CD4-positive, alpha-beta T cell (primary cell): Measurements from ENCODE around the gene MAPRE2. TPM values are rescaled to one million over a fixed set of nuclear protein-coding genes. Genes with fewer than 3 reads are reported as not detected.
A peak's percentile ranks its signal among the peaks of the same experiment; 100 is the strongest.

Source experiments
- ATAC-seq: fragments of 200-7000 bp; cut with Tn5 transposase; one replicate; pipeline ENCODE4 v1.10.0; 2022; ENCODE audit warnings: mild to moderate bottlenecking; ENCODE audit not compliant: poor library complexity
- CTCF ChIA-PET: fragments of 350-600 bp; sonication (Branson Sonifier 250); formaldehyde crosslinking; loops from one replicate; lab custom pipeline; 2021; ENCODE audit warnings: antibody characterized with exemption, inconsistent platforms; lab: Charles Lee
- POLR2A ChIA-PET: fragments of 350-600 bp; sonication (Branson Sonifier 250); formaldehyde crosslinking; loops from one replicate; lab custom pipeline; 2021; ENCODE audit warnings: antibody characterized with exemption, inconsistent platforms; lab: Charles Lee
- DNase-seq, 14 experiments: peaks; one replicate each; pipeline ENCODE4 v3.0.0-alpha.2; 2013 to 2020; ENCODE audit warnings: mixed read lengths in 2 of 14
- H3K27ac ChIP-seq, 2 donors: one replicate each; pipeline versions ENCODE4 v1.5.1 to v1.7.0; 2013; ENCODE audit warnings: low read length in 2 of 2, low read depth in 1 of 2, mild to moderate bottlenecking in 1 of 2
- H3K27me3 ChIP-seq, 2 experiments: 1 replicate in 1 of 2; 2 replicates in 1 of 2; pipeline versions ENCODE4 v1.6.1 to v1.7.0; 2013; ENCODE audit warnings: low read length in 2 of 2, control low read depth in 1 of 2, mild to moderate bottlenecking in 1 of 2, moderate library complexity in 1 of 2; ENCODE audit not compliant: insufficient read depth in 2 of 2, control insufficient read depth in 1 of 2
- H3K36me3 ChIP-seq: one replicate; pipeline ENCODE4 v1.6.1; 2013; ENCODE audit warnings: low read length, control low read depth; ENCODE audit not compliant: insufficient read depth
- H3K4me1 ChIP-seq: one replicate; pipeline ENCODE4 v1.6.1; 2013; ENCODE audit warnings: low read length, control low read depth; ENCODE audit not compliant: insufficient read depth
- H3K4me3 ChIP-seq: one replicate; pipeline ENCODE4 v1.5.1; 2013; ENCODE audit warnings: mild to moderate bottlenecking, low read length, moderate library complexity
- H3K9me3 ChIP-seq, 2 experiments: 1 replicate in 1 of 2; 2 replicates in 1 of 2; pipeline versions ENCODE4 v1.6.1 to v1.7.0; 2013; ENCODE audit warnings: low read length in 2 of 2, mild to moderate bottlenecking in 2 of 2, control low read depth in 1 of 2, moderate library complexity in 1 of 2; ENCODE audit not compliant: control insufficient read depth in 1 of 2, insufficient read depth in 1 of 2
- H3K27ac Mint-ChIP-seq: one replicate; pipeline ENCODE4 v1.8.0; 2020; ENCODE audit warnings: mixed read lengths
- H3K27me3 Mint-ChIP-seq: one replicate; pipeline ENCODE4 v1.8.0; 2021; ENCODE audit warnings: mixed read lengths
- H3K36me3 Mint-ChIP-seq: one replicate; pipeline ENCODE4 v1.8.0; 2021; ENCODE audit warnings: low read depth, mixed read lengths
- H3K4me1 Mint-ChIP-seq: one replicate; pipeline ENCODE4 v1.8.0; 2021; ENCODE audit warnings: low read depth, mixed read lengths
- H3K4me3 Mint-ChIP-seq: one replicate; pipeline ENCODE4 v1.8.0; 2020; ENCODE audit warnings: mild to moderate bottlenecking, mixed read lengths
- H3K9me3 Mint-ChIP-seq: one replicate; pipeline ENCODE4 v1.8.0; 2020; ENCODE audit warnings: mixed read lengths
- intact Hi-C, 2 experiments: fragments of 100-400 bp; cut with DNase I in 1 of 2; cut with micrococcal nuclease in 1 of 2; formaldehyde crosslinking; loops; one replicate each; pipeline versions ENCODE4 v1.15.1 to v1.9.0; 2023 to 2025; cut with DNase I, micrococcal nuclease
- total RNA-seq, 174 experiments: library from RNA in 2 of 174; stranded (reverse) in 2 of 174; gene quantifications; one replicate each; pipeline ENCODE4 v1.2.3 and lab custom pipeline; 2021 to 2026
- TF ChIP-seq, protein P1 (sequence below): fragments of 200-600 bp; IDR thresholded peaks from one replicate; pipeline ENCODE4 v1.8.0; 2022; ENCODE audit warnings: antibody characterized with exemption, mild to moderate bottlenecking

MAPRE2 gene
- total RNA-seq, 2 experiments from 2014 or later: 108 to 112 TPM

DNA sequence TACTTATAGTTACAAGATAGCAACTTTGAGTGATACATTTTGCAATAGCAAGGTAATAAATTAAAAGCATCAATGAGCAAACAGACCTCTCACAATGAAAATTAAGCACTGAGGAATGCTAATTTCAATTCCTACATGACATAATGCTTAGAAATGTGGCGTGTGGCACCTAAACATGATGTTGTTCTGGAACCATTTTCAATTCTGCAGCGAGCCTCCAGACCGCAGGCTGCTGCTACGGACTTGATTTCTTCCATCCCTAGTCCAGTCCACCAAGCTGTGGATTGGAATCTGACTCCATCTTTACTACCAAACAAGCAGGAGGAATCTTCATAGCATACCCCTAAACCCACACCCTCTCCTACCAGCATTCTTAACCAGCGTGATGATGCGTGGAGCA is 140.9 kb downstream of the MAPRE2 start:
- ATAC-seq: no peak

DNA sequence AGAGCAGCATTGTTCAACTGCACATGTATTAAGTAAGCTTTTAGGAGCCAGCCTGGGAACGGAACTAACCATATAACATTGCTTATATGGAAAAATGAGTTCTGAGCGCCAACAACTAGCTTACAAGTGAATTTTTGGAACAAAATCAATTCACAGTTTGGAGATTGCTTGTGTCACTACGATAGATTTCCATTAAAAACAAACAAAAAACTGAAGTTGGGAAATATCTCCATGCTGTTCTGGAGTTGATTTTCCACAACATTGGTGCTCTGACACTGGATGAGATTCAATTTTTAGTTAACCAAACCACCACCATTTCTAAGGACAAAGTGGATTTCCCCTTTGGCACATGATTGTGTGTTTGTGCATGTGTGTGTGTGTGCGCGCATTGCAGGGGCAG is 142.7 kb downstream of the MAPRE2 start:
- no peak for ATAC-seq
- H3K36me3 ChIP-seq: no peaks in the 10 kb centered on the region
- H3K9me3 Mint-ChIP-seq: no peaks in the 10 kb centered on the region

More for the DNA sequence above, 140.9 kb downstream of the MAPRE2 start:
- ChIA-PET POLR2A (no interaction called here), CTCF (no interaction called here)
- TF ChIP-seq, protein P1, sequence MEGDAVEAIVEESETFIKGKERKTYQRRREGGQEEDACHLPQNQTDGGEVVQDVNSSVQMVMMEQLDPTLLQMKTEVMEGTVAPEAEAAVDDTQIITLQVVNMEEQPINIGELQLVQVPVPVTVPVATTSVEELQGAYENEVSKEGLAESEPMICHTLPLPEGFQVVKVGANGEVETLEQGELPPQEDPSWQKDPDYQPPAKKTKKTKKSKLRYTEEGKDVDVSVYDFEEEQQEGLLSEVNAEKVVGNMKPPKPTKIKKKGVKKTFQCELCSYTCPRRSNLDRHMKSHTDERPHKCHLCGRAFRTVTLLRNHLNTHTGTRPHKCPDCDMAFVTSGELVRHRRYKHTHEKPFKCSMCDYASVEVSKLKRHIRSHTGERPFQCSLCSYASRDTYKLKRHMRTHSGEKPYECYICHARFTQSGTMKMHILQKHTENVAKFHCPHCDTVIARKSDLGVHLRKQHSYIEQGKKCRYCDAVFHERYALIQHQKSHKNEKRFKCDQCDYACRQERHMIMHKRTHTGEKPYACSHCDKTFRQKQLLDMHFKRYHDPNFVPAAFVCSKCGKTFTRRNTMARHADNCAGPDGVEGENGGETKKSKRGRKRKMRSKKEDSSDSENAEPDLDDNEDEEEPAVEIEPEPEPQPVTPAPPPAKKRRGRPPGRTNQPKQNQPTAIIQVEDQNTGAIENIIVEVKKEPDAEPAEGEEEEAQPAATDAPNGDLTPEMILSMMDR: no peak
- no peaks in the 10 kb centered on the region for H3K9me3 Mint-ChIP-seq
- H3K27me3 Mint-ChIP-seq: no peaks in the 10 kb centered on the region
- no peaks in the 10 kb centered on the region for H3K9me3 ChIP-seq
- DNase-seq: no peak
- no peaks in the 10 kb centered on the region for H3K36me3 Mint-ChIP-seq
- no peak overlapping the region for H3K4me3 Mint-ChIP-seq
- no peak overlapping the region for H3K4me3 ChIP-seq
- no peaks in the 10 kb centered on the region for H3K27me3 ChIP-seq
- H3K27ac Mint-ChIP-seq: no peak overlapping the region
- H3K4me1 ChIP-seq: no peaks in the 10 kb centered on the region
- no peaks in the 10 kb centered on the region for H3K36me3 ChIP-seq
- no peaks in the 10 kb centered on the region for H3K4me1 Mint-ChIP-seq
- no peak overlapping the region for H3K27ac ChIP-seq
- intact Hi-C loops: no loop called here

DNA sequence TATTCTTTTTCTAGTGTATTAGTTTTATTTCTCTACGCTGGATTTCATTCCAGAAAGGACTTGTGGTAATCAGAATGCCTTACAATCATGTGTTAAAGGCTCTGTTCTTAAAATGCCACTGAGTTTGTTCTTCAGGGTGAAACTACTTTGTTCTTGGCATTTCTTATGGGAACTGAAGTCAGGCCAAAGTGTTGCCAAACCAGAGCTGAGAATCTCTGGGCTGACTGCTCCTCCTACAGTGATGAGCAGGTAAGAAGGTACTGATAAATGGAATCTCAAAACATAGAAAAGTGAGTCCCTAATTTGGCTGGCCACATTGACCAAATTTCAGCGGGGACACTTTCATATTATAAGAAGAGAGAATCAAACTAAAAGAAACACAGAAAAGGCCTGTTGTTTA is 144.6 kb downstream of the MAPRE2 start:
- no peaks in the 10 kb centered on the region for H3K4me1 ChIP-seq
- H3K27ac Mint-ChIP-seq: no peak overlapping the region
- H3K36me3 ChIP-seq: no peaks in the 10 kb centered on the region
- H3K4me1 Mint-ChIP-seq: no peaks in the 10 kb centered on the region
- H3K36me3 Mint-ChIP-seq: no peaks in the 10 kb centered on the region
- no peak overlapping the region for H3K4me3 Mint-ChIP-seq
- intact Hi-C loops: no loop called here
- H3K9me3 ChIP-seq: no peaks in the 10 kb centered on the region
- H3K27ac ChIP-seq: no peak overlapping the region
- H3K27me3 Mint-ChIP-seq: no peaks in the 10 kb centered on the region
- H3K27me3 ChIP-seq: no peaks in the 10 kb centered on the region
- TF ChIP-seq, protein P1: no peak
- ATAC-seq (no peak), DNase-seq (peak in 1 of 14 experiments; percentile 7)
- H3K4me3 ChIP-seq: no peak overlapping the region
- H3K9me3 Mint-ChIP-seq: no peaks in the 10 kb centered on the region
- ChIA-PET CTCF (no interaction called here), POLR2A (no interaction called here)

More for the DNA sequence above, 142.7 kb downstream of the MAPRE2 start:
- no peak overlapping the region for H3K27ac Mint-ChIP-seq
- H3K4me1 ChIP-seq: no peaks in the 10 kb centered on the region
- H3K4me1 Mint-ChIP-seq: no peaks in the 10 kb centered on the region
- H3K27ac ChIP-seq: no peak overlapping the region
- CTCF ChIA-PET: no interaction called here
- POLR2A ChIA-PET: no interaction called here
- H3K27me3 Mint-ChIP-seq: no peaks in the 10 kb centered on the region
- no peak for DNase-seq
- H3K4me3 ChIP-seq: no peak overlapping the region
- no peaks in the 10 kb centered on the region for H3K9me3 ChIP-seq
- no peaks in the 10 kb centered on the region for H3K36me3 Mint-ChIP-seq
- H3K27me3 ChIP-seq: no peaks in the 10 kb centered on the region
- intact Hi-C loops: no loop called here
- TF ChIP-seq, protein P1: no peak
- no peak overlapping the region for H3K4me3 Mint-ChIP-seq
